DLD1 (cell line): ENCODE results near the gene FILIP1L.

Source experiments
- in situ Hi-C: cut with HindIII; loops from 2 replicates; pipeline ENCODE4 v1.10.0; 2017; ENCODE audit warnings: low sequenced_read_pairs

Gene FILIP1L

GRCh38 chr3:100125161-100125938 lies 11.0 kb upstream of the FILIP1L start:
- in situ Hi-C loops = no loop called here

- in situ Hi-C loops = no loop called here
Measured at GRCh38 chr3:100124201-100124761, 10.0 kb upstream of the FILIP1L start.

- in situ Hi-C loops = no loop called here
Measured at GRCh38 chr3:100123112-100123511, 8.8 kb upstream of the FILIP1L start.

GRCh38 chr3:100122321-100122720 lies 8.0 kb upstream of the FILIP1L start:
- in situ Hi-C loops = no loop called here

- in situ Hi-C loops = no loop called here
Measured at GRCh38 chr3:100120693-100121092, 6.4 kb upstream of the FILIP1L start.

GRCh38 chr3:100120012-100120411 lies 5.7 kb upstream of the FILIP1L start:
- in situ Hi-C loops = no loop called here

GRCh38 chr3:100117093-100117492 lies 2.8 kb upstream of the FILIP1L start:
- in situ Hi-C loops = no loop called here

GRCh38 chr3:100113723-100114412 lies 433 bp downstream of the FILIP1L start:
- in situ Hi-C loops = no loop called here

- in situ Hi-C loops = no loop called here
Measured at GRCh38 chr3:100111728-100112127, 2.6 kb downstream of the FILIP1L start.

- in situ Hi-C loops = no loop called here
Measured at GRCh38 chr3:100110162-100110561, 4.1 kb downstream of the FILIP1L start.

GRCh38 chr3:100108464-100109079 lies 5.7 kb downstream of the FILIP1L start:
- in situ Hi-C loops = no loop called here

GRCh38 chr3:100107221-100107814 lies 7.0 kb downstream of the FILIP1L start:
- in situ Hi-C loops = no loop called here

- in situ Hi-C loops = no loop called here
Measured at GRCh38 chr3:100106531-100107141, 7.7 kb downstream of the FILIP1L start.

GRCh38 chr3:100106094-100106493 lies 8.2 kb downstream of the FILIP1L start:
- in situ Hi-C loops = no loop called here

GRCh38 chr3:100105501-100105900 lies 8.8 kb downstream of the FILIP1L start:
- in situ Hi-C loops = no loop called here

GRCh38 chr3:100104817-100105413 lies 9.4 kb downstream of the FILIP1L start:
- in situ Hi-C loops = no loop called here

GRCh38 chr3:100104442-100104798 lies 9.9 kb downstream of the FILIP1L start:
- in situ Hi-C loops = no loop called here

- in situ Hi-C loops = no loop called here
Measured at GRCh38 chr3:100103558-100104441, 10.5 kb downstream of the FILIP1L start.

- in situ Hi-C loops = no loop called here
Measured at GRCh38 chr3:100102757-100103156, 11.5 kb downstream of the FILIP1L start.
